Fibroblast of lung (primary cell): ENCODE data around the gene SH3BP2.

Experiments used
- CTCF ChIP-seq, 2 donors: IDR thresholded peaks in 1 of 2; conservative IDR thresholded peaks in 1 of 2; 1 replicate in 1 of 2; 2 replicates in 1 of 2; pipeline ENCODE4 v1.5.1; 2011 to 2012; ENCODE audit warnings: low read length in 2 of 2, control low read depth in 1 of 2, inconsistent platforms in 1 of 2, low read depth in 1 of 2, mild to moderate bottlenecking in 1 of 2
- EZH2 ChIP-seq: IDR thresholded peaks from 2 replicates; pipeline ENCODE4 v1.5.1; 2012; ENCODE audit warnings: low read length, control low read depth, mild to moderate bottlenecking; ENCODE audit errors: missing control alignments

DNA sequence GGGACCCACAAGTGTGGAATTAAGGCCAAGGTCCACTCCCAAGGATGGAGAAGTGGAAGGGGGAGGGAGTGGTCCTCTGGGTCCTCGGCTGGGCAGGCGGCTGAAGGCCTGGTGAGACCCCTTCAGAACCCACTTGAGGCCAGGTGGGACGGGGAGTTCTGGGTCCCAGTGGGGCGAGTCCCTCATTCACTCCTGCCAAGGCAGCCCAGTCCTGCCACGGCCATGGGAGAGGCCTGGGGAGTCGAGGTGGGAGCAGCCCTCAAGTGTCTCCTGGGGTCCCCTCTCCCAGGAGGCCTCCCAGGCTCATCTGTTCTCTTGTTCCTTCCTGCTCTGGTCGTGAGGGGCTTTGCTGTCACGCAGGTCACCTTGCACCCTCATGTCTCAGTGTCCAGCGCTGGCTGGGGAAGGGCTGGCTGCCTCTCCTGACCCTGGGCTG lies 6.1 kb upstream of the SH3BP2 start:
- no peak for TF ChIP-seq EZH2
- no peak for TF ChIP-seq CTCF (conservative IDR thresholded peaks at IDR 0.05 in 1 of 2, IDR thresholded peaks at IDR 0.05 in 1 of 2; ENCODE audit: low read depth in 1 of 2, low read length in 2 of 2)
